HT1080 (cell line): ENCODE results near the gene SLC17A7. TPM values are rescaled to one million over a fixed set of nuclear protein-coding genes. Genes with fewer than 3 reads are reported as not detected.
"Not testable (repeated sequence)": the region's sequence is repeated elsewhere in the genome, so short reads cannot be mapped to it uniquely, and the experiment has no call there.

ENCODE experiments used
- DNase-seq: peaks from one replicate; pipeline ENCODE4 v3.0.0-alpha.2; 2015; ENCODE audit warnings: low read depth
- total RNA-seq: library from RNA; depleted of rRNA; stranded (reverse); fragments of >200 nt; shearing (Covaris generic); gene quantifications from 2 replicates; pipeline ENCODE4 v1.2.3, GENCODE V29; 2014

The SLC17A7 gene
- total RNA-seq, 1 experiment from 2014 or later, result 1.7 TPM

DNA sequence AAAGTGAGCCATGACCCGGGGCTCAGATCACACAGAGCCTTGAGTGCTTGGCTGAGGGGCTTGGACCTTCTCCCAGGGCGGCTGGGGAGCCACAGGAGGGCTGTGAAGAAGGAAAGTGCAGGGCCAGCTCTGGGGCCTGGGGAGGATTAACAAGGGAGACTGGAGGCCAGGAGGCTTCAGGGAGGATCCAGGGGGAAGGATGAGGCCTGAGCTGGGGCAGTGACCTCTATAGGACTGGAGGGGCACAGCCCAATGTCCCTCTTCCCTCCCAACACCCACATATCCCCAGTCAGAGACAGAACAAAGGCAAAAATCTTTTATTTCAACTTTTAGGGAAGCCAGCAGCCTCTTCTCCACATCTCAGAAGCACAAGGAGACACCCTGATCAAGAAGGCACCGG is 4.7 kb upstream of the SLC17A7 start:
- DNase-seq, result no peak

DNA sequence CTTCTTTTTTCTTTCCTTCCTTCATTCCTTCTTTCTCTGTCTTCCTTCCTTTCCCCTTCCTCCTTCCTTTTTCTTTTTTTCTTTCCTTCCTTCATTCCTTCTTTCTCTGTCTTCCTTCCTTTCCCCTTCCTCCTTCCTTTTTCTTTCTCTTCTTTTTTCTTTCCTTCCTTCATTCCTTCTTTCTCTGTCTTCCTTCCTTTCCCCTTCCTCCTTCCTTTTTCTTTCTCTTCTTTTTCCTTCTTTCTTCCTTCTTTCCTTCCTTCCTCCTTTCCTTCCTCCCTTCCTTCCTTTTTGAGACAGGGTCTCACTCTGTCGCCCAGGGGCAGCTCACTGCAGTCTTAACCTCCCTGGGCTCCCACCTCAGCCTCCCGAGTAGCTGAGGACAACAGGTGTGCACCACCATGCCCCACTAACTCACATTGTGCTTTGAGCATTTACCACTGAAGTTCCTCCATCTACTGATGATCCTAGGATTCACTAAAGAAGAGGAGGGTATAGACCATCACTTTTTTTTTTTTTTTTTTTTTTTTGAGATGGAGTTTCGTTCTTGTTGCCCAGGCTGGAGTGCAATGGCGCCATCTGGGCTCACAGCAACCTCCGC is 2.9 kb upstream of the SLC17A7 start:
- DNase-seq, result not testable (repeated sequence)

- peak; percentile 92 for DNase-seq
These were observed 2.2 kb upstream of the SLC17A7 start for GRCh38 chr19:49443366-49444099.

DNA sequence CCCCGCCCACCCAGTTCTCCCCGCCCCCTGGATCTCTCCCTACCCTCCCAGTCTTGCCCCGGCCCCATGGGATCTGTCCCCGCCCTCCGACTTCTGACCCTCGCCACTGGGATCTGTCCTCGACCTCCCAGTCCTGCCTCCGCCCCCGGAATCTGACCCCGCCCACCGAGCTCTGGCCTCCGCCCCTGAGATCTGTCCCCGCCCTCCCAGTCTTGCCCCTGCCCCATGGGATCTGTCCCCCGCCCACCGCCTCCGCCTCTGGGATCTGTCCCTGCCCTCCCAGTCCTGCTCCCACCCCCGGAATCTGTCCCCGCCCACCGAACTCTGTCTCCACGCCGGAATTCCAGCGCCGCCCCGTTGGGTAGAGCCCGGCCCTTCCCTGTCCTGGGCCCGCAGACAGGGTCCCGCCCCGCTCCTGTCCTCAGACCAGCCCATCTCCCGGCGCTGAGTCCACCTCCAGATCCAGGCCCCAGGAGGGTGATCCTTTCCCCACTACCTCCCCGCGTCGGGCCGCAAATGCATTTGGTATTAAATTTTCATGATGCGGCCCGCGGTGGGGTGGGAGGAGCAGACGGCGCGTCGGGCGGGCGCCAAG is 1.5 kb upstream of the SLC17A7 start:
- DNase-seq, result peak; percentile 73

DNA sequence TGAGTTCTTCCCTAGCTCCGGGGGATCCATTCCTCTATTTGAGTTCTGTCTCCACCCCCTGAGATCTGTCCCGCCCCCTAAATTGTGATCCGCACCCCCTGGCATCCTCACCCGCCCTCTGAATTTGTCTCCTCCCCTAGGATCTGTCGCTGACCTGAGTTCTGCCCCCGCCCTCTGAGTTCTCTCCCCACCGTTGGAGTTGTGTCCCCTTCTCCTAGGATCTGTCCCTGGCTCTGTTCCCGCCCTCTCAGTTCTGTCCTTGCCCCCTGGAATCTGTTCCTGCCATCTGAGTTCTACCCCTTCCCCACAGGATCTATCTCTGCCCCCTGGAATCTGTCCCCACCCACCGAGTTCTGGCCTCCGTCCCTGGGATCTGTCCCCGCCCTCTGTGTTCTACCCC is 1.0 kb upstream of the SLC17A7 start:
- no peak for DNase-seq

GRCh38 chr19:49441960-49442350 is 628 bp upstream of the SLC17A7 start:
- no peak for DNase-seq

GRCh38 chr19:49440439-49441209 is 703 bp downstream of the SLC17A7 start:
- no peak for DNase-seq

GRCh38 chr19:49439836-49440235 is 1.5 kb downstream of the SLC17A7 start:
- no peak for DNase-seq

GRCh38 chr19:49438261-49438660 is 3.1 kb downstream of the SLC17A7 start:
- DNase-seq, result no peak

GRCh38 chr19:49437231-49437630 is 4.1 kb downstream of the SLC17A7 start:
- no peak for DNase-seq

DNA sequence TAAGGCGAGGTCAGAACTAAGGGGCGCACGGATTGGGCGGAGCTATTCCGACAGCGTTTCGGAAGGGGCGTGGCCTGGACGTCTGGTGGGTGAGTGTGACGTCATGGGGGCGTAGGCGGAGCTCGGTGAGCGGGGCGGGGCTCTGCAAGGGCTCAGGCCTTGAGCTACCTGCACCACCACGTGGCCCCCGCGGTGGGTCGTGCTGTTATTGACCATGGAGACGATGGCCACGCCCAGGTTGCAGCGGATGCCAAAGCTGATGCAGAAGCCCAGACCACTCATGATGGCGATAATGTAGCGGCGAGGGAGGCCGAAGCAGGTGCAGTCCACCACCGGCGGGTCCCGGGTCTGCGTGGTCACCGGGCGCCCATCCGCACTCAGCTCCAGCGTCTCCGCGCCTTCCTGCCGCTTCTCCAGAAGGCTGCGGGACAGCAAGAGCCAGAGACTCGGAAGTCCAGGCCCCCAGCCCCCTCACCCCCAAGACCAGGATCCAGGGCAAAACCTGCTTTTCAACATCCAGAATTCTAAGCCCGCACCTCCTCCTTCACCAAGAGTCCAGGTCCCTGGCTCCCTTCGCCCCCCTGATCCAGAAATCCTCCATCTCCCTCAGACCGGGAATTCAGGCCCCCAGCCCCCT is 4.8 kb downstream of the SLC17A7 start:
- DNase-seq, result no peak

DNA sequence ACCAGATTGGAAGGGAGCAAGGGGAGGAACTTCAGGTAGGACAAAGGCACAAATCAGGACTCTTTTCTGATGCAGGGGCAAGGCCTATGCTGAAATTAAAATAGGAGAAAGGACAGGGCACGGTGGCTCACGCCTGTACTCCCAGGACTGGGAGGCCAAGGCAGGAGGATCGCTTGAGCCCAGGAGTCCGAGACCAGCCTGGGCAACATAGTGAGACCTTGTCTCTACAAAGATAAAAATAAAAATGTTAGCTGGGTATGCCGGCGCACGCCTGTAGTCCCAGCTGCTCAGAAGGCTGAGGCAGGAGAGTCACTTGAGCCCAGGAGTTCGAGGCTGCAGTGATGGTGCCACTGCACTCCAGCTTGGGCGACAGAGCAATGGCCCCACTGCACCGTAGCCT is 5.7 kb downstream of the SLC17A7 start:
- DNase-seq, result no peak

- DNase-seq, result no peak
These were observed 6.3 kb downstream of the SLC17A7 start for GRCh38 chr19:49434907-49435583.

DNA sequence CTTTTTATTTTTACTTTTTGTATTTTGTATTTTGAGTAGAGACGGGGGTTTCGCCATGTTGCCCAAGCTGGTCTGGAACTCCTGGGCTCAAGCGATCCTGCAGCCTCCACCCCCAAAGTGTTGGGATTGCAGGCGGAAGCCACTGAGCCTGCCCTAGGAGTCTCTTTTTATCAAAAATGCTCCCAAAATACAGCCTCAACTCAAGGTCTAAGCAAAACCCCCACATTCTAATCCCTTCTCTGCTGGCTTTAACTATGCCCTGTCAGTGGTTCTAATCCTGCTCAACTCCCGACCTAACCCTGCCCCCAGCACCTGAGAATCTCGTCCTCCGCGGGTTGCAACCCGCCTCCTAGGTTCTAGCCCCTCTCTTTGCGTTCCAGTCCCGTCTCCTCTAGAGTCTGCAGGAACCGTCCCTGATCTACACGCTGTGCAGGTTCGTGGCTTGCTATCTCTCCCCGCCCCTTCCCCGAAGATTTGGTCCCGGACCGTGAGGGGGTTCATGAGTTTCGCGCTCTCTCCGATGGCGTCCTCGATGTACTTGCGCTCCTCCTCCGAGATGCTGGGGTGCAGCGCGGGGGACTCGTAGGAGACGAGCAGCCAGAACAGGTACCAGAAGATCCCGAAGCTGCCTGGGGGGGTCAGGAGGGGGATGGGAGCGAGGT is 8.0 kb downstream of the SLC17A7 start:
- DNase-seq, result no peak

DNA sequence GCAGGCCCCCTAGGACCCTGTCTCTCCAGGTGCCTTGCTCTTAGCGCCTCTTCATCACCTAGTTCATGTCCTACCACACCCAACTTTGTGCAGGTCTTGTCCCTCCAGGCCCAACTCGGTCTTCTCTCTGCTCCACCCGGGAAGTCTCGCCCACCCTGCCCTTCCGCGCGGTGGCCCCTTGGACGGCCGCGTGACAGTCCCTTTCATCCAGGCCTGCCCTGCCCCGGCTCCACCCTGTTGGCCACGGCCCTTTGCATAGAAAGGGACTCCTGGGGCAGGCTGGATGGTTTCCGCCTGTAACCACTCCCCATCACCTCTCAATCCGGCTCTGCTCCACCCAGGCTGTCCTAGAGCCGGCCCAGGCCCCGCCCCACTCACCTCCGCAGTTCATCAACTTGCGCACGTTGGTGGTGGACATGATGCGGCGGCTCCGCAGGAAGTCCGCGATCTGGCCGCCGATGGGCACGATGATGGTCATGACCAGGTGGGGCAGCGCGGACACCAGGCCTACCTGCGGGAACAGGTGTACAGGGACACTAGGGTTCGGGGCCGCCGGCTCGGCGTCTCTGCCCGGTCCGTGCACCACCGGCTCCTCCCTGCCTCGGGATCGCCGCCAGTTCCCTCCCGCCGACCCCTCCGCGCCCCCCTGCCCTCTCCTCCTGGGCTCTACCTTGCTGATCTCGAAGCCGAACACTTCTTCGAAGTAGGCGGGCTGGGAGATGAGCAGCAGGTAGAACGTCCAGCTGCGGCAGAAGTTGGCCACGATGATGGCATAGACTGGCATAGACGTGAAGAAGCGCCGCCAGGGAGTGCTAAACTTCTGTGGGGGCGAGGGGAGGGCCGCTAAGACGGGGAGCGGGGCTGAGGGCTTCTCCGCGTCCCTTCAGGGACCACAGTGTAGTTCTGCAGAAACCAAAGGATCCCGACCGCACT is 8.9 kb downstream of the SLC17A7 start:
- no peak for DNase-seq

GRCh38 chr19:49431330-49431749 is 10.0 kb downstream of the SLC17A7 start:
- DNase-seq, result no peak

- DNase-seq, result peak; percentile 26
These were observed 10.5 kb downstream of the SLC17A7 start for GRCh38 chr19:49430678-49431329.

DNA sequence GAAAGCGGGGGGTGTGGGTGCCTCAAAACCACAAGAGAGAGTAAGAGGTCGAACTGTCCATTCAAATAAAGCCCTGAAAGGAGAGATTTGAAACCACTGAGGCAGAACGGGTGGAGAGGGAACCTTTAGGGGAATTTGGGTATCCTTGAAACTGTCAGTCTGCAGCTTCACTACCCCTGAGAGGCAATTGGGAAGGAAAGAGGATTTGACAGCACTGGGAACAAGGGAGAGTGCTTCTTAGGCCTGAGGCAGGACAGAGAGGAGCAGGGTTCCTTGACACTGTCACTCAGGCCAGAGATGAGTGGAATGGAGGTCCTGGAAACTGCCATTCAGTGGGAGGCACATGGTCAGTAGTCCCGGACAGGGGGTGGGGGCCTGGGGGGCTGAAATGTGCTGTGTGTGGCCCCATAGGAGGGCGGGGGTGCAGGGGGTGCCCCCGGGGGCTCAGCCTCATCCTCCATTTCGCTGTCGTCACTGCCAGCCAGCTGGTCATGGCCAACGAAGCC is 11.1 kb downstream of the SLC17A7 start:
- DNase-seq, result no peak
